ENCODE measurements around the gene SERPINB7. TPM values are rescaled to one million over a fixed set of nuclear protein-coding genes. Genes with fewer than 3 reads are reported as not detected.
A peak's percentile ranks its signal among the peaks of the same experiment; 100 is the strongest.

SERPINB7 gene
- polyA plus RNA-seq, 3 donors: 0.43 to 0.68 (median 0.61) TPM

GRCh38 chr18:63784787-63785452 lies 9.7 kb downstream of the SERPINB7 start:
- DNase-seq: peak; percentile 41

- DNase-seq: no peak
Observed at GRCh38 chr18:63787673-63788072, 12.5 kb downstream of the SERPINB7 start.

- DNase-seq: no peak
Observed at GRCh38 chr18:63788447-63789096, 13.4 kb downstream of the SERPINB7 start.

- DNase-seq: no peak
Observed at GRCh38 chr18:63789327-63789726, 14.1 kb downstream of the SERPINB7 start.

GRCh38 chr18:63795606-63796005 lies 20.4 kb downstream of the SERPINB7 start:
- DNase-seq: no peak

GRCh38 chr18:63799189-63799588 lies 24.0 kb downstream of the SERPINB7 start:
- DNase-seq: no peak

- DNase-seq: no peak
Observed at GRCh38 chr18:63801343-63801742, 26.1 kb downstream of the SERPINB7 start.

- DNase-seq: no peak
Observed at GRCh38 chr18:63808125-63808524, 32.9 kb downstream of the SERPINB7 start.

- no peak for DNase-seq
Observed at GRCh38 chr18:63817441-63818051, 42.3 kb downstream of the SERPINB7 start.

GRCh38 chr18:63818212-63818611 lies 43.0 kb downstream of the SERPINB7 start:
- no peak for DNase-seq

GRCh38 chr18:63819786-63820185 lies 44.6 kb downstream of the SERPINB7 start:
- peak; percentile 8 for DNase-seq

GRCh38 chr18:63820694-63821093 lies 45.5 kb downstream of the SERPINB7 start:
- no peak for DNase-seq

GRCh38 chr18:63823516-63824219 lies 48.5 kb downstream of the SERPINB7 start:
- no peak for DNase-seq

- no peak for DNase-seq
Observed at GRCh38 chr18:63824220-63824525, 49.0 kb downstream of the SERPINB7 start.

- no peak for DNase-seq
Observed at GRCh38 chr18:63828120-63828519, 52.9 kb downstream of the SERPINB7 start.

GRCh38 chr18:63828656-63829055 lies 53.4 kb downstream of the SERPINB7 start:
- no peak for DNase-seq

GRCh38 chr18:63829886-63830285 lies 54.7 kb downstream of the SERPINB7 start:
- no peak for DNase-seq

- DNase-seq: no peak
Observed at GRCh38 chr18:63831080-63831788, 56.0 kb downstream of the SERPINB7 start.

GRCh38 chr18:63832470-63832869 lies 57.3 kb downstream of the SERPINB7 start:
- no peak for DNase-seq

GRCh38 chr18:63834471-63835113 lies 59.4 kb downstream of the SERPINB7 start:
- no peak for DNase-seq

GRCh38 chr18:63836456-63836855 lies 61.2 kb downstream of the SERPINB7 start:
- no peak for DNase-seq

GRCh38 chr18:63837590-63837989 lies 62.4 kb downstream of the SERPINB7 start:
- DNase-seq: no peak

All from renal pelvis (tissue), 4 donors.